GM23338 (cell line): ENCODE results near the gene FAF2. TPM values are rescaled to one million over a fixed set of nuclear protein-coding genes. Genes with fewer than 3 reads are reported as not detected.

Source experiments
- ATAC-seq: fragments of 200-7000 bp; cut with Tn5 transposase; 3 replicates; pipeline ENCODE4 v1.9.1; 2020
- DNase-seq: peaks from one replicate; pipeline ENCODE4 v3.0.0-alpha.2; 2015; ENCODE audit warnings: low spot score
- H2AFZ ChIP-seq: fragments of 200-600 bp; sonication (generic); 2 replicates; pipeline ENCODE4 v1.8.0; 2016; ENCODE audit warnings: antibody characterized with exemption, mild to moderate bottlenecking, moderate library complexity
- H3F3A ChIP-seq: fragments of 200-600 bp; sonication (generic); replicated peaks from 2 replicates; pipeline ENCODE4 v1.8.0; 2017; ENCODE audit warnings: antibody characterized with exemption, mixed run types, low read depth
- H3K27ac ChIP-seq: fragments of 200-600 bp; sonication (generic); 2 replicates; pipeline ENCODE4 v1.6.1; 2016; ENCODE audit warnings: low read depth
- H3K27me3 ChIP-seq: fragments of 200-600 bp; sonication (generic); 2 replicates; pipeline ENCODE4 v1.8.0; 2016; ENCODE audit warnings: mild to moderate bottlenecking, mixed run types, moderate library complexity; ENCODE audit not compliant: insufficient read depth
- H3K36me3 ChIP-seq: fragments of 200-600 bp; sonication (generic); 2 replicates; pipeline ENCODE4 v1.8.0; 2016; ENCODE audit warnings: mild to moderate bottlenecking; ENCODE audit not compliant: insufficient read depth
- H3K4me1 ChIP-seq: fragments of 200-600 bp; sonication (generic); 2 replicates; pipeline ENCODE4 v1.8.0; 2016; ENCODE audit warnings: mild to moderate bottlenecking, moderate library complexity; ENCODE audit not compliant: insufficient read depth
- H3K4me2 ChIP-seq: fragments of 200-600 bp; sonication (generic); 2 replicates; pipeline ENCODE4 v1.7.1; 2017; ENCODE audit warnings: mixed run types
- H3K4me3 ChIP-seq: fragments of 200-600 bp; sonication (generic); 2 replicates; pipeline ENCODE4 v1.6.1; 2016; ENCODE audit warnings: mixed run types
- H3K79me2 ChIP-seq: fragments of 200-600 bp; sonication (generic); replicated peaks from 2 replicates; pipeline ENCODE4 v1.8.0; 2017; ENCODE audit warnings: mild to moderate bottlenecking; ENCODE audit not compliant: insufficient read depth
- H3K9me2 ChIP-seq: fragments of 200-600 bp; sonication (generic); 2 replicates; pipeline ENCODE4 v1.8.0; 2017; ENCODE audit not compliant: insufficient read depth
- H4K20me1 ChIP-seq: fragments of 200-600 bp; sonication (generic); replicated peaks from 2 replicates; pipeline ENCODE4 v1.8.0; 2017; ENCODE audit warnings: mild to moderate bottlenecking; ENCODE audit not compliant: insufficient read depth
- H3K27ac Mint-ChIP-seq: 2 replicates; pipeline ENCODE4 v1.8.0; 2020; ENCODE audit warnings: inconsistent platforms, mild to moderate bottlenecking, moderate library complexity, mixed read lengths
- H3K27me3 Mint-ChIP-seq: 3 replicates; pipeline ENCODE4 v1.8.0; 2022; ENCODE audit warnings: low read depth, mild to moderate bottlenecking, moderate library complexity, mixed read lengths, inconsistent platforms; ENCODE audit not compliant: insufficient read depth, poor library complexity
- H3K36me3 Mint-ChIP-seq: 3 replicates; pipeline ENCODE4 v1.8.0; 2021; ENCODE audit warnings: low read depth, mild to moderate bottlenecking, inconsistent platforms, moderate library complexity, mixed read lengths
- H3K4me1 Mint-ChIP-seq: 3 replicates; pipeline ENCODE4 v1.8.0; 2020; ENCODE audit warnings: mild to moderate bottlenecking, inconsistent platforms, mixed read lengths
- H3K4me3 Mint-ChIP-seq: 3 replicates; pipeline ENCODE4 v1.8.0; 2021; ENCODE audit warnings: moderate library complexity, mild to moderate bottlenecking, inconsistent platforms, mixed read lengths
- H3K9me3 Mint-ChIP-seq: 3 replicates; pipeline ENCODE4 v1.8.0; 2020; ENCODE audit warnings: moderate library complexity, mild to moderate bottlenecking, inconsistent platforms, mixed read lengths
- CREB1 ChIP-seq: fragments of 250-450 bp; sonication (Bioruptor Pico); IDR thresholded peaks from 2 replicates; pipeline ENCODE4 v1.5.0; 2020; ENCODE audit warnings: low read depth, mild to moderate bottlenecking, moderate library complexity
- EZH2 ChIP-seq: fragments of 200-600 bp; sonication (generic); IDR thresholded peaks from one replicate; pipeline ENCODE4 v1.8.0; 2017; ENCODE audit warnings: antibody characterized with exemption, mild to moderate bottlenecking, low read depth; ENCODE audit not compliant: unreplicated experiment
- EZH2phosphoT487 ChIP-seq: fragments of 200-600 bp; sonication (generic); IDR thresholded peaks from one replicate; pipeline ENCODE4 v1.8.1; 2018; ENCODE audit warnings: antibody characterized with exemption; ENCODE audit not compliant: unreplicated experiment
- NANOG ChIP-seq: IDR thresholded peaks from 2 replicates; pipeline ENCODE4 v1.6.1; 2016; ENCODE audit warnings: antibody characterized with exemption, borderline replicate concordance
- POLR2AphosphoS5 ChIP-seq: IDR thresholded peaks from 2 replicates; pipeline ENCODE4 v1.6.1; 2016; ENCODE audit warnings: antibody characterized with exemption, low read depth
- STAT1 ChIP-seq: IDR thresholded peaks from one replicate; pipeline ENCODE4 v1.6.1; 2016; ENCODE audit warnings: antibody characterized with exemption; ENCODE audit not compliant: unreplicated experiment
- ZNF114 ChIP-seq: fragments of 250-450 bp; sonication (Bioruptor Pico); IDR thresholded peaks from 2 replicates; pipeline ENCODE4 v1.5.0; 2020; ENCODE audit warnings: mild to moderate bottlenecking, moderate library complexity
- ZNF331 ChIP-seq: fragments of 250-450 bp; sonication (Bioruptor Pico); IDR thresholded peaks from 2 replicates; pipeline ENCODE4 v1.5.0; 2020; ENCODE audit warnings: low read depth, mild to moderate bottlenecking, moderate library complexity
- polyA plus RNA-seq: library from polyadenylated mRNA; unstranded; fragments of >200 nt; fragmentation: Nextera tagmentation; extraction: Ambion mirVana; gene quantifications from 2 replicates; pipeline ENCODE4 v1.2.1, GENCODE V29; 2016
- total RNA-seq: library from RNA; depleted of rRNA; stranded (reverse); fragments of >200 nt; shearing (Covaris generic); gene quantifications from 2 replicates; pipeline ENCODE4 v1.2.3, GENCODE V29; 2014
- TF ChIP-seq, protein P1 (sequence below): IDR thresholded peaks from one replicate; pipeline ENCODE4 v1.6.1; 2018; ENCODE audit warnings: antibody characterized with exemption; ENCODE audit not compliant: unreplicated experiment
- TF ChIP-seq, protein P2 (sequence below): fragments of 250-450 bp; sonication (Bioruptor Pico); IDR thresholded peaks from 2 replicates; pipeline ENCODE4 v1.5.0; 2020; ENCODE audit warnings: mild to moderate bottlenecking, moderate library complexity
- TF ChIP-seq, protein P3 (sequence below): IDR thresholded peaks from 2 replicates; pipeline ENCODE4 v1.6.1; 2016; ENCODE audit warnings: antibody characterized with exemption

Gene FAF2
- total and polyA plus RNA-seq, 2 experiments from 2014 or later = 32.8 to 37.6 TPM

DNA sequence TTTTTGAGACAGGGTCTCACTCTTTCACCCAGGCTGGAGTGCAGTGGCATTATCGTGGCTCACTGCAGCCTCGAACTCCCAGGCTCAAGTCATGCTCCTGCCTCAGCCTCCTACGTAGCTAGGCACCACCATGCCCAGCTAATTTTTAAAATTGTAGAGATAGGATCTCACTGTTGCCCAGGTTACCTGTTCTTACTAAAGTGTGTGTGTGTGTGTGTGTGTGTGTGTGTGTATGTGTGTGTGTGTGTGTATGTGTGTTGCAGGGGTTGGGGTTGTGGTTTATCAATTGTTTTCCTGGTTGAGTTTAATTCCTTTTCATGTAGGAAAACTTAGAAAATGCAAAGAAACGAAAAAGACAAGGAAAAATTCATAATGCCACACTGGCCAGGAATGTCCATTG lies 67.2 kb downstream of the FAF2 start:
- Histone ChIP-seq H3K36me3 (no peaks in the 10 kb centered on the region), H3K27me3 (no peaks in the 10 kb centered on the region), H3K9me2 (no peaks in the 10 kb centered on the region), H4K20me1 (no peaks in the 10 kb centered on the region), H3K4me3 (no peak overlapping the region), H3K4me1 (no peaks in the 10 kb centered on the region), H3K27ac (no peak overlapping the region), H2AFZ (no peak overlapping the region), H3F3A (no peaks in the 10 kb centered on the region), H3K79me2 (no peaks in the 10 kb centered on the region), H3K4me2 (no peak overlapping the region)
- no peak for ATAC-seq
- Mint-ChIP-seq H3K4me3 (no peak overlapping the region), H3K27ac (no peak overlapping the region), H3K4me1 (peaks cover 8% of the 10 kb centered on the region), H3K9me3 (no peaks in the 10 kb centered on the region), H3K36me3 (no peaks in the 10 kb centered on the region), H3K27me3 (peaks cover 5% of the 10 kb centered on the region)
- no peak for DNase-seq
- no peak for TF ChIP-seq ZNF331

DNA sequence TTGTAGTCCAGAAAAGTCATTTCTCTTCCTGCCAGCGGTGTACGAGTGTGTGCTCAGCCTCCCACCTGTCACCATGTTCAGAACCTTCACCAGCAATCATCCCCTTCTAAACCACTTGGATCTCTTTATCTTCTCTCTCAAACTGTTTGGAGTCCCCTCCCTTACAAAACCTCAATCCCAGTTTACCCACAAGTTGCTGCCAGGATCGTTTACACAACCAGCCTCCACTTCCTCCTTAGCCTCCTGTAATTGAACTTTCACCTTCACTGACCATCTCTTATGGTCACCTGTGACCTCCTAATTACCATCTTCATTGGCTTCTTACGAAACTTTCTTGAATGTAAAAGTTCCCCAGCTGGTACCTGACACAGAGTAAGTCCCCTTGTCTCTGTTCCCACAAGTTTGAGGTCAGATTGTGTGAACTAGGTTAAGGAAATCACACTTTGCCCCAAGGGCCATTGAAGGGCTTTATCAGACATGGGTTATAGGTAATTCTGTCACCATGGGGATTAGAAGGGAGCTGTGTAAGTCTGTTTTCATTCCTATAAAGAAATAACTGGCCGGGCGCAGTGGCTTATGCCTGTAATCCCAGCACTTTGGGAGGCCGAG lies 69.0 kb downstream of the FAF2 start:
- Histone ChIP-seq H3K27me3 (no peaks in the 10 kb centered on the region), H3K79me2 (no peaks in the 10 kb centered on the region), H3K27ac (no peak overlapping the region), H3F3A (no peaks in the 10 kb centered on the region), H2AFZ (no peak overlapping the region), H4K20me1 (no peaks in the 10 kb centered on the region), H3K4me2 (no peak overlapping the region), H3K4me1 (no peaks in the 10 kb centered on the region), H3K4me3 (no peak overlapping the region), H3K36me3 (no peaks in the 10 kb centered on the region), H3K9me2 (no peaks in the 10 kb centered on the region)
- DNase-seq = no peak
- ATAC-seq = no peak
- no peaks in the 10 kb centered on the region for H3K36me3 Mint-ChIP-seq
- no peak overlapping the region for H3K4me3 Mint-ChIP-seq
- no peak overlapping the region for H3K27ac Mint-ChIP-seq
- peaks cover 15% of the 10 kb centered on the region for H3K4me1 Mint-ChIP-seq
- H3K9me3 Mint-ChIP-seq = no peaks in the 10 kb centered on the region
- peaks cover 4% of the 10 kb centered on the region for H3K27me3 Mint-ChIP-seq
- TF ChIP-seq ZNF331 = no peak
- no peak for TF ChIP-seq STAT1
- TF ChIP-seq, protein P1, sequence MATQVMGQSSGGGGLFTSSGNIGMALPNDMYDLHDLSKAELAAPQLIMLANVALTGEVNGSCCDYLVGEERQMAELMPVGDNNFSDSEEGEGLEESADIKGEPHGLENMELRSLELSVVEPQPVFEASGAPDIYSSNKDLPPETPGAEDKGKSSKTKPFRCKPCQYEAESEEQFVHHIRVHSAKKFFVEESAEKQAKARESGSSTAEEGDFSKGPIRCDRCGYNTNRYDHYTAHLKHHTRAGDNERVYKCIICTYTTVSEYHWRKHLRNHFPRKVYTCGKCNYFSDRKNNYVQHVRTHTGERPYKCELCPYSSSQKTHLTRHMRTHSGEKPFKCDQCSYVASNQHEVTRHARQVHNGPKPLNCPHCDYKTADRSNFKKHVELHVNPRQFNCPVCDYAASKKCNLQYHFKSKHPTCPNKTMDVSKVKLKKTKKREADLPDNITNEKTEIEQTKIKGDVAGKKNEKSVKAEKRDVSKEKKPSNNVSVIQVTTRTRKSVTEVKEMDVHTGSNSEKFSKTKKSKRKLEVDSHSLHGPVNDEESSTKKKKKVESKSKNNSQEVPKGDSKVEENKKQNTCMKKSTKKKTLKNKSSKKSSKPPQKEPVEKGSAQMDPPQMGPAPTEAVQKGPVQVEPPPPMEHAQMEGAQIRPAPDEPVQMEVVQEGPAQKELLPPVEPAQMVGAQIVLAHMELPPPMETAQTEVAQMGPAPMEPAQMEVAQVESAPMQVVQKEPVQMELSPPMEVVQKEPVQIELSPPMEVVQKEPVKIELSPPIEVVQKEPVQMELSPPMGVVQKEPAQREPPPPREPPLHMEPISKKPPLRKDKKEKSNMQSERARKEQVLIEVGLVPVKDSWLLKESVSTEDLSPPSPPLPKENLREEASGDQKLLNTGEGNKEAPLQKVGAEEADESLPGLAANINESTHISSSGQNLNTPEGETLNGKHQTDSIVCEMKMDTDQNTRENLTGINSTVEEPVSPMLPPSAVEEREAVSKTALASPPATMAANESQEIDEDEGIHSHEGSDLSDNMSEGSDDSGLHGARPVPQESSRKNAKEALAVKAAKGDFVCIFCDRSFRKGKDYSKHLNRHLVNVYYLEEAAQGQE = no peak
- no peak for TF ChIP-seq CREB1 (CRISPR knock-in tag)
- TF ChIP-seq EZH2phosphoT487 = no peak
- TF ChIP-seq NANOG = no peak
- TF ChIP-seq EZH2 = no peak
- TF ChIP-seq, protein P2, sequence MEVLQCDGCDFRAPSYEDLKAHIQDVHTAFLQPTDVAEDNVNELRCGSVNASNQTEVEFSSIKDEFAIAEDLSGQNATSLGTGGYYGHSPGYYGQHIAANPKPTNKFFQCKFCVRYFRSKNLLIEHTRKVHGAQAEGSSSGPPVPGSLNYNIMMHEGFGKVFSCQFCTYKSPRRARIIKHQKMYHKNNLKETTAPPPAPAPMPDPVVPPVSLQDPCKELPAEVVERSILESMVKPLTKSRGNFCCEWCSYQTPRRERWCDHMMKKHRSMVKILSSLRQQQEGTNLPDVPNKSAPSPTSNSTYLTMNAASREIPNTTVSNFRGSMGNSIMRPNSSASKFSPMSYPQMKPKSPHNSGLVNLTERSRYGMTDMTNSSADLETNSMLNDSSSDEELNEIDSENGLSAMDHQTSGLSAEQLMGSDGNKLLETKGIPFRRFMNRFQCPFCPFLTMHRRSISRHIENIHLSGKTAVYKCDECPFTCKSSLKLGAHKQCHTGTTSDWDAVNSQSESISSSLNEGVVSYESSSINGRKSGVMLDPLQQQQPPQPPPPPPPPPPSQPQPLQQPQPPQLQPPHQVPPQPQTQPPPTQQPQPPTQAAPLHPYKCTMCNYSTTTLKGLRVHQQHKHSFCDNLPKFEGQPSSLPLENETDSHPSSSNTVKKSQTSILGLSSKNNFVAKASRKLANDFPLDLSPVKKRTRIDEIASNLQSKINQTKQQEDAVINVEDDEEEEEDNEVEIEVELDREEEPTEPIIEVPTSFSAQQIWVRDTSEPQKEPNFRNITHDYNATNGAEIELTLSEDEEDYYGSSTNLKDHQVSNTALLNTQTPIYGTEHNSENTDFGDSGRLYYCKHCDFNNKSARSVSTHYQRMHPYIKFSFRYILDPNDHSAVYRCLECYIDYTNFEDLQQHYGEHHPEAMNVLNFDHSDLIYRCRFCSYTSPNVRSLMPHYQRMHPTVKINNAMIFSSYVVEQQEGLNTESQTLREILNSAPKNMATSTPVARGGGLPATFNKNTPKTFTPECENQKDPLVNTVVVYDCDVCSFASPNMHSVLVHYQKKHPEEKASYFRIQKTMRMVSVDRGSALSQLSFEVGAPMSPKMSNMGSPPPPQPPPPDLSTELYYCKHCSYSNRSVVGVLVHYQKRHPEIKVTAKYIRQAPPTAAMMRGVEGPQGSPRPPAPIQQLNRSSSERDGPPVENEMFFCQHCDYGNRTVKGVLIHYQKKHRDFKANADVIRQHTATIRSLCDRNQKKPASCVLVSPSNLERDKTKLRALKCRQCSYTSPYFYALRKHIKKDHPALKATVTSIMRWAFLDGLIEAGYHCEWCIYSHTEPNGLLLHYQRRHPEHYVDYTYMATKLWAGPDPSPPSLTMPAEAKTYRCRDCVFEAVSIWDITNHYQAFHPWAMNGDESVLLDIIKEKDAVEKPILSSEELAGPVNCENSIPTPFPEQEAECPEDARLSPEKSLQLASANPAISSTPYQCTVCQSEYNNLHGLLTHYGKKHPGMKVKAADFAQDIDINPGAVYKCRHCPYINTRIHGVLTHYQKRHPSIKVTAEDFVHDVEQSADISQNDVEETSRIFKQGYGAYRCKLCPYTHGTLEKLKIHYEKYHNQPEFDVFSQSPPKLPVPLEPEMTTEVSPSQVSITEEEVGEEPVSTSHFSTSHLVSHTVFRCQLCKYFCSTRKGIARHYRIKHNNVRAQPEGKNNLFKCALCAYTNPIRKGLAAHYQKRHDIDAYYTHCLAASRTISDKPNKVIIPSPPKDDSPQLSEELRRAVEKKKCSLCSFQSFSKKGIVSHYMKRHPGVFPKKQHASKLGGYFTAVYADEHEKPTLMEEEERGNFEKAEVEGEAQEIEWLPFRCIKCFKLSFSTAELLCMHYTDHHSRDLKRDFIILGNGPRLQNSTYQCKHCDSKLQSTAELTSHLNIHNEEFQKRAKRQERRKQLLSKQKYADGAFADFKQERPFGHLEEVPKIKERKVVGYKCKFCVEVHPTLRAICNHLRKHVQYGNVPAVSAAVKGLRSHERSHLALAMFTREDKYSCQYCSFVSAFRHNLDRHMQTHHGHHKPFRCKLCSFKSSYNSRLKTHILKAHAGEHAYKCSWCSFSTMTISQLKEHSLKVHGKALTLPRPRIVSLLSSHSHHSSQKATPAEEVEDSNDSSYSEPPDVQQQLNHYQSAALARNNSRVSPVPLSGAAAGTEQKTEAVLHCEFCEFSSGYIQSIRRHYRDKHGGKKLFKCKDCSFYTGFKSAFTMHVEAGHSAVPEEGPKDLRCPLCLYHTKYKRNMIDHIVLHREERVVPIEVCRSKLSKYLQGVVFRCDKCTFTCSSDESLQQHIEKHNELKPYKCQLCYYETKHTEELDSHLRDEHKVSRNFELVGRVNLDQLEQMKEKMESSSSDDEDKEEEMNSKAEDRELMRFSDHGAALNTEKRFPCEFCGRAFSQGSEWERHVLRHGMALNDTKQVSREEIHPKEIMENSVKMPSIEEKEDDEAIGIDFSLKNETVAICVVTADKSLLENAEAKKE (CRISPR knock-in tag) = no peak
- TF ChIP-seq ZNF114 (CRISPR knock-in tag) = no peak
- TF ChIP-seq POLR2AphosphoS5 = no peak
- TF ChIP-seq, protein P3, sequence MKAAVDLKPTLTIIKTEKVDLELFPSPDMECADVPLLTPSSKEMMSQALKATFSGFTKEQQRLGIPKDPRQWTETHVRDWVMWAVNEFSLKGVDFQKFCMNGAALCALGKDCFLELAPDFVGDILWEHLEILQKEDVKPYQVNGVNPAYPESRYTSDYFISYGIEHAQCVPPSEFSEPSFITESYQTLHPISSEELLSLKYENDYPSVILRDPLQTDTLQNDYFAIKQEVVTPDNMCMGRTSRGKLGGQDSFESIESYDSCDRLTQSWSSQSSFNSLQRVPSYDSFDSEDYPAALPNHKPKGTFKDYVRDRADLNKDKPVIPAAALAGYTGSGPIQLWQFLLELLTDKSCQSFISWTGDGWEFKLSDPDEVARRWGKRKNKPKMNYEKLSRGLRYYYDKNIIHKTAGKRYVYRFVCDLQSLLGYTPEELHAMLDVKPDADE = no peak
